CD14-positive monocyte (primary cell): ENCODE data around the gene CAMKK1. TPM values are rescaled to one million over a fixed set of nuclear protein-coding genes. Genes with fewer than 3 reads are reported as not detected.
A peak's percentile ranks its signal among the peaks of the same experiment; 100 is the strongest.

ENCODE experiments used
- DNase-seq, 3 donors: peaks; one replicate each; pipeline ENCODE4 v3.0.0-alpha.2; 2011 to 2022
- H2AFZ ChIP-seq: 2 replicates; pipeline ENCODE4 v1.6.0; 2012; ENCODE audit warnings: mild to moderate bottlenecking, low read depth, low read length, inconsistent platforms; ENCODE audit not compliant: insufficient read depth, poor library complexity, severe bottlenecking
- H3K27ac ChIP-seq, 2 donors: 1 replicate in 1 of 2; 2 replicates in 1 of 2; pipeline ENCODE4 v1.5.1; 2012 to 2013; ENCODE audit warnings: low read length in 2 of 2, control low read depth in 1 of 2, inconsistent platforms in 1 of 2, low read depth in 1 of 2, mild to moderate bottlenecking in 1 of 2
- H3K27me3 ChIP-seq, 2 donors: one replicate each; pipeline versions ENCODE4 v1.6.0 to v1.6.1; 2011 to 2013; ENCODE audit warnings: low read length in 2 of 2; ENCODE audit not compliant: control insufficient read depth in 2 of 2, insufficient read depth in 2 of 2
- H3K36me3 ChIP-seq, 2 donors: replicated peaks in 1 of 2; 1 replicate in 1 of 2; 2 replicates in 1 of 2; pipeline versions ENCODE4 v1.5.1 to v1.6.1; 2012 to 2013; ENCODE audit warnings: low read length in 2 of 2, control low read depth in 1 of 2, inconsistent platforms in 1 of 2, mild to moderate bottlenecking in 1 of 2; ENCODE audit not compliant: insufficient read depth in 2 of 2, control insufficient read depth in 1 of 2
- H3K4me1 ChIP-seq, 2 donors: 1 replicate in 1 of 2; 2 replicates in 1 of 2; pipeline versions ENCODE4 v1.5.1 to v1.6.1; 2012 to 2013; ENCODE audit warnings: low read length in 2 of 2, control low read depth in 1 of 2, inconsistent platforms in 1 of 2, mild to moderate bottlenecking in 1 of 2, moderate library complexity in 1 of 2; ENCODE audit not compliant: insufficient read depth in 2 of 2, control insufficient read depth in 1 of 2
- H3K4me2 ChIP-seq: replicated peaks from 2 replicates; pipeline ENCODE3; 2012; ENCODE audit warnings: low read length, moderate library complexity, mild to moderate bottlenecking; ENCODE audit not compliant: poor library complexity, severe bottlenecking; ENCODE audit errors: extremely low read depth
- H3K4me3 ChIP-seq, 3 experiments: fragments of 200-600 bp in 1 of 3; sonication (generic) in 1 of 3; replicated peaks in 1 of 3; 1 replicate in 2 of 3; 2 replicates in 1 of 3; pipeline ENCODE4 v1.5.1; 2011 to 2013; ENCODE audit warnings: low read length in 3 of 3, mild to moderate bottlenecking in 3 of 3, control low read depth in 2 of 3, low read depth in 2 of 3, inconsistent platforms in 1 of 3, moderate library complexity in 1 of 3
- H3K79me2 ChIP-seq: 2 replicates; pipeline ENCODE4 v1.6.0; 2012; ENCODE audit warnings: mild to moderate bottlenecking, control low read depth, inconsistent platforms, low read length, moderate library complexity; ENCODE audit not compliant: insufficient read depth
- H3K9ac ChIP-seq: 2 replicates; pipeline ENCODE4 v1.6.0; 2017; ENCODE audit warnings: low read length, mild to moderate bottlenecking; ENCODE audit not compliant: insufficient read depth, poor library complexity, severe bottlenecking
- H3K9me3 ChIP-seq, 2 donors: replicated peaks in 1 of 2; 1 replicate in 1 of 2; 2 replicates in 1 of 2; pipeline versions ENCODE4 v1.5.1 to v1.6.1; 2012 to 2013; ENCODE audit warnings: low read length in 2 of 2, control low read depth in 1 of 2; ENCODE audit not compliant: control insufficient read depth in 1 of 2, insufficient read depth in 1 of 2
- H4K20me1 ChIP-seq: 2 replicates; pipeline ENCODE4 v1.6.0; 2012; ENCODE audit warnings: mild to moderate bottlenecking, low read length, control low read depth, moderate library complexity; ENCODE audit not compliant: insufficient read depth
- H3K27ac Mint-ChIP-seq, 7 donors: one replicate each; pipeline ENCODE4 v1.8.0; 2020; ENCODE audit warnings: mild to moderate bottlenecking in 7 of 7, mixed read lengths in 7 of 7, moderate library complexity in 6 of 7, inconsistent platforms in 2 of 7
- H3K27me3 Mint-ChIP-seq, 3 donors: one replicate each; pipeline ENCODE4 v1.8.0; 2021 to 2022; ENCODE audit warnings: low read depth in 3 of 3, mild to moderate bottlenecking in 3 of 3, mixed read lengths in 3 of 3, moderate library complexity in 3 of 3, inconsistent platforms in 1 of 3
- H3K36me3 Mint-ChIP-seq, 2 donors: one replicate each; pipeline ENCODE4 v1.8.0; 2020; ENCODE audit warnings: mixed read lengths in 2 of 2, inconsistent platforms in 1 of 2, mild to moderate bottlenecking in 1 of 2
- H3K4me1 Mint-ChIP-seq: one replicate; pipeline ENCODE4 v1.8.0; 2020; ENCODE audit warnings: mild to moderate bottlenecking, mixed read lengths
- H3K4me3 Mint-ChIP-seq, 2 donors: one replicate each; pipeline ENCODE4 v1.8.0; 2020; ENCODE audit warnings: mild to moderate bottlenecking in 2 of 2, mixed read lengths in 2 of 2, moderate library complexity in 1 of 2
- H3K9me3 Mint-ChIP-seq, 7 donors: one replicate each; pipeline ENCODE4 v1.8.0; 2020 to 2022; ENCODE audit warnings: mixed read lengths in 7 of 7, mild to moderate bottlenecking in 6 of 7, moderate library complexity in 6 of 7, inconsistent platforms in 2 of 7
- WGBS: methylation state at CpG from one replicate; pipeline ENCODE4 v1.1.5; 2013; ENCODE audit warnings: missing lambda C conversion rate; ENCODE audit not compliant: insufficient coverage; 5-methylcytosine and 5-hydroxymethylcytosine counted together
- intact Hi-C, 2 donors: fragments of 100-400 bp; cut with micrococcal nuclease; formaldehyde crosslinking; loops; one replicate each; pipeline versions ENCODE4 v1.15.0 to v1.15.1; 2023
- polyA plus RNA-seq, 3 donors: library from polyadenylated mRNA; depleted of rRNA in 1 of 3; unstranded in 2 of 3; stranded (reverse) in 1 of 3; fragments of 300-500 nt in 2 of 3; fragments of >200 nt in 1 of 3; fragmentation: Illumina TruSeq in 2 of 3; gene quantifications; 1 replicate in 2 of 3; 2 replicates in 1 of 3; pipeline ENCODE4 v1.2.3, GENCODE V29; 2012 to 2021
- TF ChIP-seq, protein P1 (sequence below): fragments of 200-600 bp; IDR thresholded peaks from one replicate; pipeline ENCODE4 v1.8.0; 2022; ENCODE audit warnings: antibody characterized with exemption, mild to moderate bottlenecking

CAMKK1 gene
- polyA plus RNA-seq, 3 donors = 0.74 to 24.1 (median 1.5) TPM

DNA sequence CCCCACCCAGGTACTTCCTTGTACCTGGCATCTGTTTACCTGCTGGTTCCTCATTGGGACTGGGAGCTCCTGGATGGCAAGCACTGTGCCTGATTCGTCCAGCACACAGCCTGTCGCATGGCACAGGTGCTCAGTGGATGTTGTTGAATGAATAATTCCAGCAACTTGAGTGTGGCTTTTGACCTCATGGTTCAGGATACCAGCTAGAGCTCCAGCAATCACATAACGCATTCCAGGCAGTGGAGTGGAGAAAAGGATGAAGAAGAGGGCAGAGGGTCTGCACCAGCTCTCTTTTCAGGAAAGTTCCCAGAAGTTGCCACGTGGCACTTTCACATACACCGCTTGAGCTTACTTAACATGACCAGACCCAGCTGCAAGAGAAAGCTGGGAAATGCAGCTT is 1.3 kb upstream of the CAMKK1 start:
- Histone ChIP-seq H3K27ac (peak overlapping the region in 1 of 2 donors; percentile 61), H3K4me1 (peaks cover 55 to 70% of the 10 kb centered on the region in 2 donors), H2AFZ (no peak overlapping the region), H3K4me3 (peak overlapping the region in 1 of 3 experiments; percentile 79), H3K79me2 (no peaks in the 10 kb centered on the region), H3K4me2 (peak overlapping the region; percentile 87), H3K9ac (no peak overlapping the region), H3K27me3 (no peaks in the 10 kb centered on the region), H3K36me3 (peaks cover 25 to 32% of the 10 kb centered on the region in 2 donors), H4K20me1 (no peaks in the 10 kb centered on the region), H3K9me3 (no peaks in the 10 kb centered on the region)
- Mint-ChIP-seq H3K27ac (peak overlapping the region in 3 of 7 donors; percentile 77 to 92 (median 91)), H3K27me3 (peaks cover 10 to 16% (median 11%) of the 10 kb centered on the region in 3 donors), H3K4me1 (peaks cover 53% of the 10 kb centered on the region), H3K4me3 (peak overlapping the region; percentile 82 to 90), H3K9me3 (no peaks in the 10 kb centered on the region), H3K36me3 (peaks cover 37 to 38% of the 10 kb centered on the region in 2 donors)
- TF ChIP-seq, protein P1, sequence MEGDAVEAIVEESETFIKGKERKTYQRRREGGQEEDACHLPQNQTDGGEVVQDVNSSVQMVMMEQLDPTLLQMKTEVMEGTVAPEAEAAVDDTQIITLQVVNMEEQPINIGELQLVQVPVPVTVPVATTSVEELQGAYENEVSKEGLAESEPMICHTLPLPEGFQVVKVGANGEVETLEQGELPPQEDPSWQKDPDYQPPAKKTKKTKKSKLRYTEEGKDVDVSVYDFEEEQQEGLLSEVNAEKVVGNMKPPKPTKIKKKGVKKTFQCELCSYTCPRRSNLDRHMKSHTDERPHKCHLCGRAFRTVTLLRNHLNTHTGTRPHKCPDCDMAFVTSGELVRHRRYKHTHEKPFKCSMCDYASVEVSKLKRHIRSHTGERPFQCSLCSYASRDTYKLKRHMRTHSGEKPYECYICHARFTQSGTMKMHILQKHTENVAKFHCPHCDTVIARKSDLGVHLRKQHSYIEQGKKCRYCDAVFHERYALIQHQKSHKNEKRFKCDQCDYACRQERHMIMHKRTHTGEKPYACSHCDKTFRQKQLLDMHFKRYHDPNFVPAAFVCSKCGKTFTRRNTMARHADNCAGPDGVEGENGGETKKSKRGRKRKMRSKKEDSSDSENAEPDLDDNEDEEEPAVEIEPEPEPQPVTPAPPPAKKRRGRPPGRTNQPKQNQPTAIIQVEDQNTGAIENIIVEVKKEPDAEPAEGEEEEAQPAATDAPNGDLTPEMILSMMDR = no peak
- WGBS = 96% methylated on average over 3 of the region's 5 CpGs
- intact Hi-C loops = loop anchor here (5.0 kb wide), 1 partner anchor 47 kb away; the partner anchor contains the start of gene NCBP3 (in 2 of the 2)
- DNase-seq = no peak

DNA sequence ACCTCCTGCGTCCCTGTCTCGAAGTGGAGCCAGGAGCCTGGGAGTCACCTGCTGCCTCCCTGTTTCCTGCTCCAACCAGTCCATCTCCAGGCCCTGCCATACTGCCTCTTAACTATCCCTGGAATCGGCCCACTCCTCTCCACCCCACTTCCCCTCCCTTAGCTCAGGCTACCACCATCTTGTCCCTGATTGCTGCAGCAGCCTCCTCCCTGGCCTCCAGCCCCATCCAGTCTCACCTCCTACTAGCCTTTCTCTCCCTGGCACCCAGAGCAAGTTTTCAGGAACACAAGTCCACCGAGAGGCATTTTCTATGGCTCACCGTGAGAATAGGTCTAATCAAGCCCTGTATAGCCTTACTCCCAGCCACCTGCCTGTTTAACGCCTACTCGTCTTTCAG is 865 bp upstream of the CAMKK1 start:
- H2AFZ ChIP-seq = peak overlapping the region; percentile 80
- 64% methylated on average over 7 of the region's 7 CpGs for WGBS
- H3K27ac Mint-ChIP-seq = peak overlapping the region; percentile 69 to 92 (median 89)
- peaks cover 55 to 73% of the 10 kb centered on the region in 2 donors for H3K4me1 ChIP-seq
- intact Hi-C loops = loop anchor here (2.0 to 5.0 kb wide), 2 partner anchors 21 to 46 kb away; partner anchors contain the start of gene NCBP3 (in 2 of the 2)
- H3K9me3 ChIP-seq = no peaks in the 10 kb centered on the region
- H3K4me3 ChIP-seq = peak overlapping the region; percentile 39 to 79 (median 51)
- TF ChIP-seq, protein P1 = no peak
- DNase-seq = no peak
- H3K4me2 ChIP-seq = peak overlapping the region; percentile 87
- H4K20me1 ChIP-seq = no peaks in the 10 kb centered on the region
- H3K9me3 Mint-ChIP-seq = peaks cover 0 to 2% (median 0%) of the 10 kb centered on the region in 7 donors
- H3K4me1 Mint-ChIP-seq = peaks cover 53% of the 10 kb centered on the region
- peaks cover 37 to 38% of the 10 kb centered on the region in 2 donors for H3K36me3 Mint-ChIP-seq
- H3K36me3 ChIP-seq = peaks cover 21 to 27% of the 10 kb centered on the region in 2 donors
- no peaks in the 10 kb centered on the region for H3K27me3 ChIP-seq
- peak overlapping the region; percentile 82 to 90 for H3K4me3 Mint-ChIP-seq
- H3K27ac ChIP-seq = peak overlapping the region; percentile 2 to 75
- peaks cover 10 to 16% (median 11%) of the 10 kb centered on the region in 3 donors for H3K27me3 Mint-ChIP-seq
- peak overlapping the region; percentile 51 for H3K9ac ChIP-seq
- no peaks in the 10 kb centered on the region for H3K79me2 ChIP-seq
